Activated B cell treated with CpG ODN at 0.5 μM for 24 hours (primary cell): Measurements from ENCODE around the gene SUGCT. TPM values are rescaled to one million over a fixed set of nuclear protein-coding genes. Genes with fewer than 3 reads are reported as not detected.

Experiments
- ATAC-seq: fragments of 200-7000 bp; cut with Tn5 transposase; one replicate; pipeline ENCODE4 v1.10.0; 2021; ENCODE audit warnings: low read depth, mild to moderate bottlenecking, moderate library complexity
- CTCF ChIA-PET: fragments of 350-600 bp; sonication (Branson Sonifier 250); formaldehyde crosslinking; loops from one replicate; lab custom pipeline; 2021; ENCODE audit warnings: antibody characterized with exemption; lab: Charles Lee
- POLR2A ChIA-PET: fragments of 350-600 bp; sonication (Branson Sonifier 250); formaldehyde crosslinking; loops from one replicate; lab custom pipeline; 2021; ENCODE audit warnings: antibody characterized with exemption; lab: Charles Lee
- DNase-seq: peaks from one replicate; pipeline ENCODE4 v3.0.0; 2022
- H3K27ac Mint-ChIP-seq: one replicate; pipeline ENCODE4 v1.8.0; 2020; ENCODE audit warnings: mixed read lengths
- H3K27me3 Mint-ChIP-seq: one replicate; pipeline ENCODE4 v1.8.0; 2021; ENCODE audit warnings: mixed read lengths
- H3K36me3 Mint-ChIP-seq: one replicate; pipeline ENCODE4 v1.8.0; 2021; ENCODE audit warnings: low read depth, mixed read lengths
- H3K4me1 Mint-ChIP-seq: one replicate; pipeline ENCODE4 v1.8.0; 2021; ENCODE audit warnings: mixed read lengths
- H3K4me3 Mint-ChIP-seq: one replicate; pipeline ENCODE4 v1.8.0; 2020; ENCODE audit warnings: mild to moderate bottlenecking, mixed read lengths
- H3K9me3 Mint-ChIP-seq: one replicate; pipeline ENCODE4 v1.8.0; 2020; ENCODE audit warnings: mixed read lengths
- intact Hi-C: fragments of 100-400 bp; cut with micrococcal nuclease; formaldehyde crosslinking; loops from one replicate; pipeline ENCODE4 v1.15.1; 2024
- total RNA-seq: library from RNA; stranded (reverse); gene quantifications from 2 replicates; pipeline ENCODE4 v1.2.3, GENCODE V29; 2022
- TF ChIP-seq, protein P1 (sequence below): fragments of 200-600 bp; IDR thresholded peaks from one replicate; pipeline ENCODE4 v1.8.0; 2022; ENCODE audit warnings: antibody characterized with exemption, mild to moderate bottlenecking

Gene SUGCT
- total RNA-seq, 1 donor from 2014 or later = 1.3 TPM

GRCh38 chr7:40874756-40875155 is 740.0 kb downstream of the SUGCT start:
- Mint-ChIP-seq H3K27me3 (no peaks in the 10 kb centered on the region), H3K27ac (no peak overlapping the region)
- intact Hi-C loops = no loop called here

GRCh38 chr7:40876601-40877000 is 741.8 kb downstream of the SUGCT start:
- Mint-ChIP-seq H3K27ac (no peak overlapping the region), H3K9me3 (no peaks in the 10 kb centered on the region), H3K4me3 (no peak overlapping the region), H3K27me3 (no peaks in the 10 kb centered on the region), H3K4me1 (no peaks in the 10 kb centered on the region), H3K36me3 (no peaks in the 10 kb centered on the region)
- TF ChIP-seq, protein P1, sequence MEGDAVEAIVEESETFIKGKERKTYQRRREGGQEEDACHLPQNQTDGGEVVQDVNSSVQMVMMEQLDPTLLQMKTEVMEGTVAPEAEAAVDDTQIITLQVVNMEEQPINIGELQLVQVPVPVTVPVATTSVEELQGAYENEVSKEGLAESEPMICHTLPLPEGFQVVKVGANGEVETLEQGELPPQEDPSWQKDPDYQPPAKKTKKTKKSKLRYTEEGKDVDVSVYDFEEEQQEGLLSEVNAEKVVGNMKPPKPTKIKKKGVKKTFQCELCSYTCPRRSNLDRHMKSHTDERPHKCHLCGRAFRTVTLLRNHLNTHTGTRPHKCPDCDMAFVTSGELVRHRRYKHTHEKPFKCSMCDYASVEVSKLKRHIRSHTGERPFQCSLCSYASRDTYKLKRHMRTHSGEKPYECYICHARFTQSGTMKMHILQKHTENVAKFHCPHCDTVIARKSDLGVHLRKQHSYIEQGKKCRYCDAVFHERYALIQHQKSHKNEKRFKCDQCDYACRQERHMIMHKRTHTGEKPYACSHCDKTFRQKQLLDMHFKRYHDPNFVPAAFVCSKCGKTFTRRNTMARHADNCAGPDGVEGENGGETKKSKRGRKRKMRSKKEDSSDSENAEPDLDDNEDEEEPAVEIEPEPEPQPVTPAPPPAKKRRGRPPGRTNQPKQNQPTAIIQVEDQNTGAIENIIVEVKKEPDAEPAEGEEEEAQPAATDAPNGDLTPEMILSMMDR = no peak
- ChIA-PET CTCF (no interaction called here), POLR2A (no interaction called here)
- ATAC-seq = no peak
- no peak for DNase-seq
- intact Hi-C loops = no loop called here

More at GRCh38 chr7:40874756-40875155, 740.0 kb downstream of the SUGCT start:
- ATAC-seq (no peak), DNase-seq (no peak)
- peaks cover under 1% of the 10 kb centered on the region for H3K9me3 Mint-ChIP-seq
- POLR2A ChIA-PET = no interaction called here
- no peaks in the 10 kb centered on the region for H3K36me3 Mint-ChIP-seq
- H3K4me3 Mint-ChIP-seq = no peak overlapping the region
- H3K4me1 Mint-ChIP-seq = no peaks in the 10 kb centered on the region
- CTCF ChIA-PET = no interaction called here
- TF ChIP-seq, protein P1 = no peak

GRCh38 chr7:40879941-40880543 is 745.2 kb downstream of the SUGCT start:
- H3K27me3 Mint-ChIP-seq = no peaks in the 10 kb centered on the region
- ChIA-PET CTCF (no interaction called here), POLR2A (no interaction called here)
- H3K4me1 Mint-ChIP-seq = no peaks in the 10 kb centered on the region
- no peak overlapping the region for H3K4me3 Mint-ChIP-seq
- TF ChIP-seq, protein P1 = no peak
- ATAC-seq = no peak
- no peaks in the 10 kb centered on the region for H3K9me3 Mint-ChIP-seq
- H3K27ac Mint-ChIP-seq = no peak overlapping the region
- DNase-seq = no peak
- intact Hi-C loops = no loop called here
- no peaks in the 10 kb centered on the region for H3K36me3 Mint-ChIP-seq

GRCh38 chr7:40880581-40880980 is 745.8 kb downstream of the SUGCT start:
- no peaks in the 10 kb centered on the region for H3K27me3 Mint-ChIP-seq
- TF ChIP-seq, protein P1 = no peak
- H3K27ac Mint-ChIP-seq = no peak overlapping the region
- no peak overlapping the region for H3K4me3 Mint-ChIP-seq
- intact Hi-C loops = no loop called here
- H3K36me3 Mint-ChIP-seq = no peaks in the 10 kb centered on the region
- ATAC-seq (no peak), DNase-seq (no peak)
- H3K9me3 Mint-ChIP-seq = no peaks in the 10 kb centered on the region
- CTCF ChIA-PET = no interaction called here
- POLR2A ChIA-PET = no interaction called here
- no peaks in the 10 kb centered on the region for H3K4me1 Mint-ChIP-seq

DNA sequence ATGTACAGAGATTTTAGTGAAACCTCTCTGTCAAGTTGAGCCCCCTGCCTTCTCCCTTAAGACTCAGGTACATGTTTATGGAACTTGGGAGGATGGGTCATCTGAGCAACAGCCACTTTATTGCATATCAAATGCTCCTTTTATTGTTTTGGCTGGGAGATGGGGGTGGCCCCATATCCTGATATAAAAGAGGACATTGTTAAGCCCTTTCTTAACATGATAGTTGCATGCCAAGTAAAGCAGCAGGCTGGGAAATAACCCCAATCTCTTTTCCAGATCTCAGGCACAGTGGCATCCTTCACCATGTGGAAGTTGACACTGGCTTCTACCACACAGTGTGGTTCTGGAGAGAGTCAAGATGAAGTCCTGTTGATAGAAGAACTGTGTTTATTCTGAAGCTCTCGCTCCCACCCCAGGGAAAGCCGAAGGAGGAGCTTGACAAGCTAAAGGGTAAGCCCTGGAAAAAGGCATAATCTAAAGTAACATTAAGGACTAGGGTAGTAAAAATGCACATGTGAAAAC is 746.7 kb downstream of the SUGCT start:
- no peaks in the 10 kb centered on the region for H3K27me3 Mint-ChIP-seq
- DNase-seq (no peak), ATAC-seq (no peak)
- ChIA-PET POLR2A (no interaction called here), CTCF (no interaction called here)
- no peaks in the 10 kb centered on the region for H3K9me3 Mint-ChIP-seq
- H3K27ac Mint-ChIP-seq = no peak overlapping the region
- H3K36me3 Mint-ChIP-seq = no peaks in the 10 kb centered on the region
- H3K4me1 Mint-ChIP-seq = no peaks in the 10 kb centered on the region
- no peak overlapping the region for H3K4me3 Mint-ChIP-seq
- TF ChIP-seq, protein P1 = no peak
- intact Hi-C loops = no loop called here
